ENCODE results near the gene IL1B. TPM values are rescaled to one million over a fixed set of nuclear protein-coding genes. Genes with fewer than 3 reads are reported as not detected.

Gene IL1B
- total RNA-seq, 1 experiment from 2014 or later, result not detected

- Histone ChIP-seq H3K4me3 (ENCODE audit: insufficient read depth, low read depth, low read length) (no peak overlapping the region), H3K36me3 (replicated peaks; ENCODE audit: control insufficient read depth, insufficient read depth, low read length) (no peaks in the 10 kb centered on the region), H3K27me3 (ENCODE audit: control insufficient read depth, insufficient read depth, low read length) (no peaks in the 10 kb centered on the region)
- no peak for DNase-seq
These were observed 24.0 kb downstream of the IL1B start for GRCh38 chr2:112812318-112813267.

GRCh38 chr2:112811841-112812306 is 24.7 kb downstream of the IL1B start:
- Histone ChIP-seq H3K4me3 (ENCODE audit: insufficient read depth, low read depth, low read length) (no peak overlapping the region), H3K27me3 (ENCODE audit: control insufficient read depth, insufficient read depth, low read length) (no peaks in the 10 kb centered on the region), H3K36me3 (replicated peaks; ENCODE audit: control insufficient read depth, insufficient read depth, low read length) (no peaks in the 10 kb centered on the region)
- DNase-seq, result no peak

GRCh38 chr2:112811276-112811831 is 25.2 kb downstream of the IL1B start:
- H3K4me3 ChIP-seq (ENCODE audit: insufficient read depth, low read depth, low read length), result no peak overlapping the region
- H3K27me3 ChIP-seq (ENCODE audit: control insufficient read depth, insufficient read depth, low read length), result no peaks in the 10 kb centered on the region
- DNase-seq, result no peak
- H3K36me3 ChIP-seq (replicated peaks; ENCODE audit: control insufficient read depth, insufficient read depth, low read length), result no peaks in the 10 kb centered on the region

DNA sequence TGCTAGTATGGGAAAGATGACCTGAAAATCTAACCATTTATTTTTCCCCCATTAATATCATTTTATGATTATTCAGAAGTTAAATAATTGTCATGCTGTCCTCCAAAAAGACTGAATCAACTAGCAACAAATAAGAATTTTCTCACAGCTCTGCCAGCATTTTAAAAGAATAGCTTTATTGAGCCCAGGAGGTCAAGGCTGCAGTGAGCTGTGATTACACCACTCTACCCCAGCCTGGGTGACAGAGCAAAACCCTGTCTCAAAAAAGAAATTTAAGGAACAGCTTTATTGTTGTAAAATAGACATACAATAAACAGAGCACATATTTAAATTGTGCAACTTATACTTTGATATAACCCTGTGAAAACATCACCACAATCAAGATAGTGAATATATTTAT is 27.5 kb downstream of the IL1B start:
- no peak for DNase-seq
- Histone ChIP-seq H3K27me3 (ENCODE audit: control insufficient read depth, insufficient read depth, low read length) (no peaks in the 10 kb centered on the region), H3K36me3 (replicated peaks; ENCODE audit: control insufficient read depth, insufficient read depth, low read length) (no peaks in the 10 kb centered on the region), H3K4me3 (ENCODE audit: insufficient read depth, low read depth, low read length) (no peak overlapping the region)

DNA sequence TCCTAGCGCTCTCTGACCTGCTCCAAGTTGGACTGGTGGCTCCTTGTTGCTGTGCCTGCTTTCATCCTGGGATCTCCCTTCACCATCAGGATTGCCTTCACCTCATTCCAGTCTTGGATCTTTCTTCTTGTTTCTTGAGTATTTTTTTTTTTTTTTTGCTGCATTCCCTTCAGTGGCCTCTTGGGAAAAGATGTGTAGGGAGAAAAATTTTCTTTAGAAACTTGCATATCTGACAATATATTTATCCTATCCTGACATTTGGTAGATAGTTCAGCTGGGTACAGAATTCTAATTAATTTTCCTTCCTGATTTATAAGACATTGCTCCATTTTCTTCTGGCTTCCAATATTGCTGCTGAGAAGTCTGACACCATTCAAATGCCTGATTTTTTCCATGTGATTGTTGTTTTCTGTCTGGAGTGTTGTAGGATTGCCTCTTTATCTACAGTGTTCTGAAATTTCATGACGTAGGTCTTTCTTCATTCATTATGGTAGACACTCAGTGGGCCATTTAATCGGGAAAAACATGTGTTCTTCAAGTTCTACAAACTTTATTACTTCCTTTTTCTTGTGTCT is 29.3 kb downstream of the IL1B start:
- DNase-seq, result no peak
- Histone ChIP-seq H3K36me3 (replicated peaks; ENCODE audit: control insufficient read depth, insufficient read depth, low read length) (no peaks in the 10 kb centered on the region), H3K27me3 (ENCODE audit: control insufficient read depth, insufficient read depth, low read length) (no peaks in the 10 kb centered on the region), H3K4me3 (ENCODE audit: insufficient read depth, low read depth, low read length) (no peak overlapping the region)

DNA sequence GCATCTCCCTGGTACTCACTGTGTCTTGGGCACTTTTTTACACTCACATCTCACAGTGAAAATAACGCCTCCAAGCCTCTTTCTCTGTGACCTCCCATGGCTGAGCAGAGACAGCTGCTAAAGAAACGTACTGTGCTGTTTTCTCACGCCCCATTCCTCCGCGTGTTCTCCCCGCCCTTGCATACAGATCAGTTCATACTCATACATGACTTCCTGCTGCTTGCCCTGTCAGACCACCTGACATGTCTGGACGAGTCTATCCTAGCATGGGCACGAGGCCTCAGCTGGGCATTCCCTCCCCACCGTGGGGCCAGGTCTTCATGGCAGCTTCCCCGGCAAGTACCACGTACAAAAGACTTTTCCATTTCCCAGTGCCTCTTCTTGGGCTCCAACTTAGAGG is 31.0 kb downstream of the IL1B start:
- Histone ChIP-seq H3K27me3 (ENCODE audit: control insufficient read depth, insufficient read depth, low read length) (no peaks in the 10 kb centered on the region), H3K36me3 (replicated peaks; ENCODE audit: control insufficient read depth, insufficient read depth, low read length) (no peaks in the 10 kb centered on the region), H3K4me3 (ENCODE audit: insufficient read depth, low read depth, low read length) (no peak overlapping the region)
- DNase-seq, result no peak

GRCh38 chr2:112803691-112804521 is 32.7 kb downstream of the IL1B start:
- Histone ChIP-seq H3K36me3 (replicated peaks; ENCODE audit: control insufficient read depth, insufficient read depth, low read length) (no peaks in the 10 kb centered on the region), H3K27me3 (ENCODE audit: control insufficient read depth, insufficient read depth, low read length) (no peaks in the 10 kb centered on the region), H3K4me3 (ENCODE audit: insufficient read depth, low read depth, low read length) (no peak overlapping the region)
- no peak for DNase-seq

DNA sequence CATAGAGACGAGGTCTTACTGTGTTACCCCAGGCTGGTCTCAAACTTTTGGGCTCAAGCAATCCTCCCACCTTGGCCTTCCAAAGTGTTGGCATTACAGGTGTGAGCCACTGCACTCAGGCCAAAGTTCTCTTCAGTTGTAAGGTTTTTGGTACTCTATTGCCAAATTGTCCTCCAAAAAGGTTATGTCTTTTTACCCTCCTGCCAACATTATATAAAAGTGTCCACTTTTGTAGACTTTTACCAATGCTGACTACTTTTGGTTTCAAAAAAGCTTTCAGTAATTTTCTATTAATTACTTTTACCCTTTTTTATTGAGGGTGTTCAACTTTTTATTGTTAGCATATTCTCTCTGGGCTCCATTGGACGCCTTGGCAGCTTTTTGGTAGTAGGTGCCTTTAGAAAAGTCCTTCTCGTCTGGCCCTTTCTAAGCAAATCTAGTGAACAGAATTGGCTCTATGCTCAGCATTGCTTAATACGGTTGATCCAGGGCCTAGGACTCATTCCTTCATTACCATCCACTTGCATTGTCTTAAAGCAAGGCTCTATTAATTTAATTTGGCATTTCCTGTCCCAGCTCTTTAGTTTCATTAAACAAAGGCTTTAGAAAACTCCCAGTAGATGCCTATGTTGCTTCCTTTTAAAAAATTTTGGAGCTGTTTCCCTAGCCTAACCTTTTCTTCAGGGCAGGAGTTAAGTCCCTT is 35.5 kb downstream of the IL1B start:
- no peak for DNase-seq
- Histone ChIP-seq H3K4me3 (ENCODE audit: insufficient read depth, low read depth, low read length) (no peak overlapping the region), H3K27me3 (ENCODE audit: control insufficient read depth, insufficient read depth, low read length) (no peaks in the 10 kb centered on the region)

DNA sequence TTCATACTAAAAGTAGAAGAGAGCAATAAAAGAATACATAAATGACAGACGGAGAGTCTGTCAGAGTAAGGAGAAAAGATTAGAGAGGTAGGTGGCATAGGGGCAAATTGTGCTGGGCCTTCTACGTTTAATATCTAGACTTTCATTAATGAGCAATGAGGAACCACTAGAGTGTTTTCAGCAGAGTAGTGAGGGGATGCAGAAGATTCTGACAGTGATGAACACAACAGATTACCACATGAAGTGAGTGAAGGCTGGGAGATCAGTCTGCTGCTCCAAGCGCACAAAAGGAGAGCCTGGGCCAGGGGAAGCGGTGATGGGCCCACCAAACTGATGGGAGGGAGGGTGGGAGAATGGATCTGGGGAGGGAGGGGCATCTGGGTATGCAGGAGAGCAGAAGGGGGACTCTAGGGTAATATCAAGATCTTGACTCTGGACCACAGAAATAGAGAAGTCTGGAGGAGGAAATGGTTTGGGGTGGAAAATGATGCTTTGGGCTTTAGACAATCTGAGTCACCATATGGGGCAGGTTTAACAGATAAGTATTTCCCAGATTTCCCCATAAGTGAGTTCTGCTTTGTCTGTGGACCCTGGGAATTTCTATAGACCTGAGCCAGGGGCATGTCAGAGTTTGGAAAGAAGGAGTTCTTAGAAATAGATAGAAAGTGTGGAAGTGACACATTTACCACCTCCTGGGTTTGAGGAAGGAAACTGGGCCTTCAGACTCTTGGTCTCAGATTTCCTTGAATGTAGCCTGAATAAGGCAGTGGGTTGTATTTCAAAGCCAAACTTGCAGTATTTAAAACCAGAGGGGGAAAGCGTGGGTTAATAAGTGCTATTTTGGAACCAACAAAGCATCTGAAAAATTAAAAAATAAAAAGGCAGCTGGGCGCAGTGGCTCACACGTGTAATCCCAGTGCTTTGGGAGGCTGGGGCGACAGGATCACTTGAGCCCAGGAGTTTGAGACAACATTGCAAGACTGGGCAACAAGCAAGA is 37.3 kb downstream of the IL1B start:
- H3K4me3 ChIP-seq (ENCODE audit: insufficient read depth, low read depth, low read length), result no peak overlapping the region
- DNase-seq, result no peak
- no peaks in the 10 kb centered on the region for H3K27me3 ChIP-seq (ENCODE audit: control insufficient read depth, insufficient read depth, low read length)
- no peaks in the 10 kb centered on the region for H3K36me3 ChIP-seq (replicated peaks; ENCODE audit: control insufficient read depth, insufficient read depth, low read length)

More for the DNA sequence above, 35.5 kb downstream of the IL1B start:
- no peaks in the 10 kb centered on the region for H3K36me3 ChIP-seq (replicated peaks; ENCODE audit: control insufficient read depth, insufficient read depth, low read length)

DNA sequence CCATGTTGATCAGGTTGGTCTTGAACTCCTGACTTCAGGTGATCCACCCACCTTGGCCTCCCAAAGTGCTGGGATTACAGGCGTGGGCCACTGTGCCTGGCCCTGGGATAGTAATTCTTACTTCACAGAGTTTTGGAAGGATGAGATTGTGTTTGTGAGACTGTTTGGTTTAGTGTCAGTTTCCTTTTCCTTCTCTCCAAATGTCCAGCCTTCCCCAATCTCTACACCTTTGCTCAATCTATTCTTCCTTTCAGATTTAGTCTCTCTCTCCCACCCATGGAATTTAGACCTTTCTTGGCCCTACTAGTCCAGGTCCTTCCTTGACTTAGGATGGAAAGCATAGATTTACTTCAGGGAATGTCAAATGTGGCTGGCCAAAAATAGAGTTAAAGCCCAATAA is 40.1 kb downstream of the IL1B start:
- no peaks in the 10 kb centered on the region for H3K27me3 ChIP-seq (ENCODE audit: control insufficient read depth, insufficient read depth, low read length)
- H3K4me3 ChIP-seq (ENCODE audit: insufficient read depth, low read depth, low read length), result no peak overlapping the region
- no peaks in the 10 kb centered on the region for H3K36me3 ChIP-seq (replicated peaks; ENCODE audit: control insufficient read depth, insufficient read depth, low read length)
- no peak for DNase-seq

DNA sequence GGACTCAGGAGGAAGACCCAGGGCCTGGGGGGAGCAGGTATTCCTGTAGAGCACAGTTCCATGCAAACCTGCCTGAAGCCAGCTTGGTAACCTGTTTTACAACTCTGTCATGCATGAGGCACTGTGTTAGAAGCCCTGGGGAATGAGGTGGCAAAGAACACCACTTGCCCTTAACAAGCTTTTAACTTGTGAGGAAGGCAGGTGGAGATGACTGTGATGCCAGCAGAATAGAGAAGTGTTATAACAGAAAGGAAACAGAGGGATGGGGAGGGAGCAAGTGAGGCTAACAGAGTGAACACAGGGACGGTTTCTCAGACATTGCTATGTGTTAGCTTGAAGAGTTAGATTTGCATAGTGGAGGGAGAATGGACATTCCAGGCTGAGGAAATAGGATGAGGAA is 40.8 kb downstream of the IL1B start:
- DNase-seq, result no peak
- no peaks in the 10 kb centered on the region for H3K27me3 ChIP-seq (ENCODE audit: control insufficient read depth, insufficient read depth, low read length)
- no peak overlapping the region for H3K4me3 ChIP-seq (ENCODE audit: insufficient read depth, low read depth, low read length)
- no peaks in the 10 kb centered on the region for H3K36me3 ChIP-seq (replicated peaks; ENCODE audit: control insufficient read depth, insufficient read depth, low read length)

- Histone ChIP-seq H3K36me3 (replicated peaks; ENCODE audit: control insufficient read depth, insufficient read depth, low read length) (no peaks in the 10 kb centered on the region), H3K27me3 (ENCODE audit: control insufficient read depth, insufficient read depth, low read length) (no peaks in the 10 kb centered on the region)
These were observed 41.7 kb downstream of the IL1B start for GRCh38 chr2:112794841-112795240.

DNA sequence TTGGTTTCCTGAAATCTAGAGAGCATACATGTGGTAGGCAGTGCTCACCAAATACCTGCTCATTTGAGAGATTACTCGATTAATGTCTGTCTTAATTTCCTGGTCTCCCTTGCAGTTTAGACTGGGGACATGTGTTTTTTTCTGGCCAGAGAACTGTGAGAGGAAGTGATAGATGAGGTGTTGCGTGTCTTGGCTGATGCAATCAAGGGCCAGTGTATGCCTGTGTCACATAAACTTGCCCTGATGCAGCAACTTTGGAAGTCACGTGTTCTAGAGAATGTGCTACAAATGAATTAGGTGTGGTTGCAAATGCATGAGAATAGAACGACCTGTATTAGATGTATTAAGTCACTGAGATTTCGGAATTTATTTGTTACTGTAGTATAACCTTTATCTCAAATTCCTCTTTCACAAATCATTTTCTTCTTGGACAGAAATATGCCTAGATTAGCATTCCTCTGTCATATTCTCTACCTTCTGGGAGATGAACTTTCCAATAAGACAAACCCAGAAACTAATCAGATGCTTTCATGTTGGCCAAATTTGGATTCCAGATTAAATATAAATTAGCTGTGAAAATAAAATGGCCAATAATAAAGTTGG is 42.3 kb downstream of the IL1B start:
- no peak for DNase-seq

More at GRCh38 chr2:112794841-112795240, 41.7 kb downstream of the IL1B start:
- H3K4me3 ChIP-seq (ENCODE audit: insufficient read depth, low read depth, low read length), result no peak overlapping the region
- DNase-seq, result no peak

More for the DNA sequence above, 42.3 kb downstream of the IL1B start:
- no peaks in the 10 kb centered on the region for H3K27me3 ChIP-seq (ENCODE audit: control insufficient read depth, insufficient read depth, low read length)
- no peak overlapping the region for H3K4me3 ChIP-seq (ENCODE audit: insufficient read depth, low read depth, low read length)
- no peaks in the 10 kb centered on the region for H3K36me3 ChIP-seq (replicated peaks; ENCODE audit: control insufficient read depth, insufficient read depth, low read length)

Data from H7 (cell line).